Stimulated activated CD8-positive, alpha-beta memory T cell treated with anti-CD3 and anti-CD28 coated beads, Interleukin-2, amount 100 ng/mL, for 48 hours (primary cell): ENCODE results near the gene CYP11A1.

Experiments used
- DNase-seq, 2 donors: peaks; one replicate each; pipeline ENCODE4 v3.0.0-alpha.2; 2020; ENCODE audit warnings: low read depth in 2 of 2

The CYP11A1 gene

DNA sequence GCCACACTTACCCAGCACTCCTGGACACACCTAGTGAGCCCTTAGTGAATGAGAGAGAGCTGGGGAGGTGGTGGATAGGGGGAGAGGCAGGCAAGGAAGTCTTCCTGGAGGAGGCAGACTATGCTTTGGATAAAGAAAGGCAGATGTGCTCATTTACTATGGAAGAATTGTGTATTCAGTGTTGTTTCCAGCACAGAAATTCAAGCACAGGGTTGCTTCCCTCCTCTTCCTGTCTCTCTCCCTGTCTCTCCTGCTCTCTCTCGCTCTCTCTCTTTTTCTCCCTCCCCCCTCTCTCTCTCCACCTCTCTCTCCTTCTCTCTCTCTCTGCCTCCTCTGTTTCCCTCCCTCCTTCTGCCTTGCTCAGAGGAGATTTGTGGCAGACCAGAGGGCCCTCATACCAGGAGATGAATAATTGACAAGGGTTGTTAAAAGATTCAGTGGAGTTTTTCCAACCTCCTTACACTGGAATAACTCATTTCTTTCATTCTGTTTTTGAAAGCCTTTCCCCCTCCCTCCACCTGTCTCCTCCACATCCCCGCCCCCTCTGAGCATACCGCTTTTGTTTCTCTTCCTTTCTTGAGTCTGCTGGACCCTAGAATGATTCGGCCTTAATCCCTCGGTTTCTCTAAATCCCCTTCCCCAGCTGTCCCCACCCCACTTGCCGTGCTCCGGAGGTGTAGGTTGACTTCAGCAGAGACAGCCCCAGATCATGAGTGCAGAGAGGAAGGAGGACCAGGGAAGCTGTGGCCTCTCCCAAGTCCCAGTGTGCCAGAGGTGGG is 65.7 kb downstream of the CYP11A1 start:
- DNase-seq = no peak

DNA sequence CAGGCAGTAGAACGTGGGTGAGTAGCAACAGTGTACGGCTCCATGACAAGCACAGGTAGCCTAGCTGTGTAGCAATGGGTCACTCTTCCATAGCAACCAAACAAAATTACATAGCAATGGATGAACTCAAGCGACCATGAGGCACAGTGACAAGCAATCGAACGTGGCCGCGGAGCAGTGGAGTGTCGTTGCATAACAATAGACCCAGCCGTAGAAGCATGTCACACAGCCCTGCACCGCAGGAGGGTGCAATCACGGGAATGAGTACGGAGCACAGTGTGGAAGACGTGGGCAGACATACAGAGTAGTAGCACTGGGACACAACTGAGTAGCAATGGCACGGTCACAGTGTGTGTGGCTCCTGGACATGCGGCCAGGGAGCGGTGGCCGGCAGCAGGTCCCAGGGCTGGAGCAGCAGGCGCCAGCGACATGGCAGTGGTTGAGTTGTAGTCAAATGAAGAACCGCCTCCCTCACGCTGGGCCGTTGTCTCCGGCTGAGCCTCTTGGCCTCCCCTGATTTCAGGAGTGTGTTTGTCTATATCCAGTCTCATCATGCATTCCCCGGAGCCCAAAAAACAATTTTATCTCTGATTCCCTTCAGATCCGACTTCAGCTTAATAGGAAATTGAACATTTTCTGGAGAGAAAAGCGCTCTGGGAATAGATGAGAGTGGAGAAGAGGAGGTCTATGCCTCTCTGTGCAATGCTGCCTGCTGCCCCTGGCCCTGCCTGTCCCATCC is 67.2 kb downstream of the CYP11A1 start:
- DNase-seq = no peak

DNA sequence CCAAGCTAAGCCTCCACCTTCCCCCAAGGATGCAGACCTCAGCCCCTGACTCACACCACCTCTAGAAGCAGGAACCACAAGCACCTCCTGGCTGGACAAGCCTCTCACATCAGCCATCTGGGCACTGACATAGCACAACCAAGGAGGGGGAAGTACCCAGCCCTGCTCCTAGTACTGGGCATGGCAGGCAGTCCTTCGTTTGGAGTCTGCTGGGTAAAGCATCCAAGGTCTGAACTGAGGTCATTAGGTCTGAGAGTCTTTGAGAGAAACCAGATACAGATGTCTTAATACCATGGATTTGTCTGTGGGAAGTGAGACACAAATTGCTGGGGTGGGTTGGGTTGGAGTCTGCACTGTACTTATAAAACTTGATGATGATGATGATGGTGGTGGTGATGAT is 69.6 kb downstream of the CYP11A1 start:
- no peak for DNase-seq

DNA sequence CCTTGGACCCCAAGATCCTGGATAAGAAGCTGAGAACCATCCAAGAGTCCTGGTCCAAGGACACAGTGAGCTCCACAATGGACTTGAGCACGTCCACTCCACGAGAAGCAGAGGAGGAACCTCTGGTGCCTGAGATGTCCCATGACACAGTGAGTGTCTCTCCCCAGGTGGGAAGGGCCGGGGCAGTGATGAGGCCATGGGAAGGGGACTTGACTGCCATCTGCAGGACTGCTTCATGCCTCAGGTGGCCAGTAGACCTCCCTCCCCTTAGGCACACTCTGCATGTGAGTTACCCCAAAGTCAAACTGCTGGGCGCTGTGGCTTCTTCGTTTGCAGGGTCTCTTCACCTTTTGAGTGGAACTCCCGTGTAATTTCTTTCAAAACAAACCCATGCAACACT is 71.6 kb downstream of the CYP11A1 start:
- no peak for DNase-seq

DNA sequence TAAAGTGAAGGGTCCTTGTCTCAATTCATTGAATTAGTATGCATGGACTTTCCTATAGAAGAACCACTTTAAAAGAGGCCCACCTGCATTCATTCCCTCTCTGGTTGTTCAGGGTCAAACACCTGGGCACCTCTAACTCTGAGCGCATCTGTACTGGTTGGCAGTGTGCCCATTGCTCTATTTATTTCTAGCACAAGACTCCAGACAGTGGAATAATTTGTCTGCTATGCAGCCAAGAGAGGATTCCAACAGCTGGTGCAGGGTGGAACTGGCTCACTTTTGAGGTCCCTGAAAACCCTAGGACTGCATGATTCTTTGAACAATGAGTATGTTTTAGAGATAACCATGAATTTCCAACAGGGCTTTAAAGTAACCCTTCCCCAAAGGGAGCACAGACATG is 73.4 kb downstream of the CYP11A1 start:
- no peak for DNase-seq

DNA sequence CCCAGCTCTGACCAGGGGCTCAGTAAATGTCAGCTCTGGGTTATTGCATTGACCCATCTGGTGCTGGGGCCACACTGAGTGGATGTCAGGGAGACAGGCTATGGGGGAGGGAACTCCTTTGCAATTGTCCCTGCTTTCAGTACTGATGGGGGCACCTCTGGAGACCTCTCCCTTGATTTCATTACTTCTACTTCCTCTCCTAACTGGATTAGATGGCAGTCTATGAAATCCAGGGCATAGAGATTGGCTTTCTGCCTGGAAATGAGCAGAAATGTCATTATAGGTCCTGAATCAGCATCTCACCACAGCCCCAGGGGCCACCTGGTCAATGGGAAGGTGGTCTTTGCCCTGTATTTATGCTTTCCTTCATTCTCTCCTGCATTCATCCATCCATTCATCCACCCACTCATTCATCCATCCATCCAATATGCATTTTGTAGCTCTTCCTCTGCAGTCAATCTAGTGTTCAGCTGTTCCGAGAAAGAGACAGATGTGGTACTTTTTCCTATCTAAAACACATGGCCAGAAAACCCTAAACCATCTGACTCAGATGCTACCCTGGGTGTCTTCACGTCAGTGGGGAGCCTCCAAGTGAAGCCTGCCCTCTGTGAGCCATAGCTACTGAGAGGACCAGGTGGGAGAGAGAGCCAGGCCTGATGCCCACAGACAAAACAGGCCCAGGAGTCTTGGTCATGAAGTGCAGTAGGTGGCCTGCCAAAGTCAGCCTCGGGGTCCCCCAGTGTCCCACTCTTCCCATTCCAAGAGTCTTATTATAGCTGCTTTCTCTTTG is 74.2 kb downstream of the CYP11A1 start:
- DNase-seq = no peak

DNA sequence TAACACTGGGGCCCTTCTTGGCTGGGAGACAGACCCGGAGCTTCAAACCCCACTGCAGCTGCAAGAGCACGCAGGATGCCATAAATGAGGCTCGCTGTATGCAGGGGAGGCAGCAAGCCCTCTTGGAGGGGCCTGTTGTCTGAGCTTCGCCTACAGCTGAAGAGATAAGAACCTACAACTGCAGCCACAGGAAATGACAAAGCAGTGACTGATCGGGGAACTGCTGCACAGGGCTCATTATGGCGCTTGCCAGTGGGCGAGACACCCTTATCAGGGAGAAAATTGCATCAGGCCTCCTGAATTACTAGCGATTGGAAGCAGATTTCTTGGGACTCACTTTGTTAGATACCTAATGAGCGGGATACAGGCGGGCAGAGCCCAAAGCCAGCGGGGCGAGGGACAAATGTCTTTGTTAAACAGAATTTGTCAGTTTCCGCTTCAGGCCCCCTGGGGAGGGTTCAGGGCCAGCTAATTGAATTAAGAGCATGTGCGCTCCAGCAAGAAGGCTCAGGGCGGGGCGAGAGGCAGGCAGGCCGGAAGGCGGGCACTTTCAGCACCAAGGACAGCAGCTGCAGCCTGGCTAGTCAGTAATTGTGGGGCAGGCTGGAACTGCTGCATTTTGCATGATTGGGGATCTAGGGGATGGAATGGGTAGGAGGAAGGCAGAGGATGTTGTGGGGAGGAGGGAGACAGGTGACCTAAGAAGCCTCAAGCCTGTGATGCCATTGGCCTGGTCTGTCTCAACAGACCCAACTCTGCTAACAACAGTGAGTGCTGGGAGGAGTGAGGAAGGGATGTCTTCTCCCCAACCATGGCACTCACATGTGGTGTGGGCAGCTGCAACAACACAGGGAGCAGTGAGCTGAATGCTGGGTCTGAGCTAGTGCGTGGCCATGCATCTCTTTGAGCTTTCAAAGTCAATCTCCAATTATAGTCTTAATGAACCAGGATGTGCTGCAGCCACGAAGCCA is 76.1 kb downstream of the CYP11A1 start:
- DNase-seq = peak; percentile 77 to 81

DNA sequence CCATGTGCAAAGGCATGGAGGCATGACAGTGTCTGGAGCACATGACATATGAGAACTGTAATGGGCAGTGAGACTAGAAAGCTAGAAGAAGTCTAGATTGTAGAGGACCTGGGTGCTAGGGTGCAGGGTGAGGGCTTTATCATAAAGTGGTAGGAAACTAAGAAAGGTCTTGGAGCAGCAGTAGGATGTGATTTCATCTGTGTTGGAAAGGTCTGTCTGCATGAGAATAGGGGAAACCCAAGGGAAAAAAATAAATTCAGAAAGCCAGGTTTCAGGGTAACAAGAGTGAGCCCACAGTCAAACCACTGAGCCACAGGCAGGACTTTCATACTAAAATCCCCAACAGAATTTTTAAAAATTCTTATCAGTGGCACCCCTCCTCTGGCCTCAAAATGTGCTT is 76.8 kb downstream of the CYP11A1 start:
- DNase-seq = no peak

DNA sequence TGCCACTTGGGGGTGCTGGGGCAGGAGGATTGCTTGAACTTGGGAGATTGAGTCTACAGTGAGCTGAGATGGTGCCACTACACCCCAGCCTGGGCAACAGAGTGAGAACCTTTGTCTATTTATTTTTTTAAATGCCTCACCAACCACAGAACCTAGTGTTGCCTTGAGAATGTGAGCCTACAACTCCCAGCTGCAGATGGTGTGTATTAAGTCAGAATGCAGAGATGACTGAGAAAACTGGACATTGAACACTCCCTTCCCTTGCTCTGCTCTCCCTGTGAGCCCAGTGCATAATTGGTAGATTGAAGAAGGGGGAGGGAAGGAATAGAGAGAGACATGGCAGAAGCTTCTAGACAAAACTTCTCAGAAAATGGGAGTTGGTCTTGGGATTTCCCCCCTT is 77.8 kb downstream of the CYP11A1 start:
- DNase-seq = no peak
